HepG2 (cell line): ENCODE data around the gene DPF1. TPM values are rescaled to one million over a fixed set of nuclear protein-coding genes. Genes with fewer than 3 reads are reported as not detected.

Experiments
- ATAC-seq: fragments of 200-7000 bp; cut with Tn5 transposase; 3 replicates; pipeline ENCODE4 v1.9.1; 2020; ENCODE audit warnings: mild to moderate bottlenecking, moderate library complexity
- BruUV-seq: library from RNA; stranded (reverse); fragments of 400-500 nt; replicated peaks from 2 replicates; lab custom pipeline; 2021; lab: Mats Ljungman, UMichigan
- CTCF ChIA-PET: fragments of 300-600 bp; formaldehyde crosslinking; extraction: SDS; loops from one replicate; lab custom pipeline; 2021; ENCODE audit warnings: low total read pairs, inconsistent platforms, low intra/inter-chr PET ratio; lab: Yijun Ruan, JAX
- POLR2A ChIA-PET: fragments of 350-600 bp; sonication (Branson Sonifier 250); formaldehyde crosslinking; loops from one replicate; lab custom pipeline; 2020; ENCODE audit warnings: antibody characterized with exemption, inconsistent platforms; lab: Yijun Ruan, JAX
- DNase-seq: peaks from one replicate; pipeline ENCODE4 v3.0.0-alpha.2; 2015; ENCODE audit warnings: low spot score
- FAIRE-seq: peaks from 3 replicates; lab custom pipeline; 2011; peaks lifted over from hg19 to GRCh38; lab: Jason Lieb, UNC
- H2AFZ ChIP-seq: one replicate; pipeline ENCODE4 v1.6.1; 2011; ENCODE audit warnings: low read length, inconsistent platforms
- H3K27ac ChIP-seq: fragments of 300-600 bp; 3 replicates; pipeline ENCODE4 v1.8.0; 2011; ENCODE audit warnings: mixed run types, mild to moderate bottlenecking, mixed read lengths, low read length, inconsistent platforms; ENCODE audit not compliant: insufficient read depth; ENCODE audit errors: extremely low read length
- H3K27me3 ChIP-seq, 2 experiments: fragments of 200-600 bp in 1 of 2; 2 replicates in 1 of 2; 3 replicates in 1 of 2; pipeline versions ENCODE4 v1.6.0 to v1.8.0; 2011; ENCODE audit warnings: low read length in 2 of 2, mild to moderate bottlenecking in 2 of 2, moderate library complexity in 2 of 2, inconsistent platforms in 1 of 2; ENCODE audit not compliant: insufficient read depth in 2 of 2, control insufficient read depth in 1 of 2
- H3K36me3 ChIP-seq, 2 experiments: fragments of 200-600 bp in 1 of 2; replicated peaks in 1 of 2; 2 replicates in 1 of 2; 3 replicates in 1 of 2; pipeline versions ENCODE4 v1.5.1 to v1.8.0; 2011; ENCODE audit warnings: low read length in 2 of 2, inconsistent platforms in 1 of 2; ENCODE audit not compliant: insufficient read depth in 2 of 2, control insufficient read depth in 1 of 2
- H3K4me1 ChIP-seq: 2 replicates; pipeline ENCODE4 v1.5.1; 2012; ENCODE audit warnings: low read length, inconsistent platforms; ENCODE audit not compliant: insufficient read depth
- H3K4me2 ChIP-seq: 2 replicates; pipeline ENCODE4 v1.6.0; 2011; ENCODE audit warnings: low read depth, low read length, inconsistent platforms
- H3K4me3 ChIP-seq, 3 experiments: fragments of 200-600 bp in 1 of 3; sonication (generic), shearing (Covaris generic) in 1 of 3; replicated peaks in 1 of 3; 2 replicates each; pipeline ENCODE4 v1.5.1; 2011 to 2016; ENCODE audit warnings: low read length in 3 of 3, inconsistent platforms in 2 of 3, low read depth in 2 of 3, mild to moderate bottlenecking in 2 of 3, control low read depth in 1 of 3, mixed read lengths in 1 of 3; ENCODE audit not compliant: insufficient read depth in 1 of 3
- H3K79me2 ChIP-seq: one replicate; pipeline ENCODE4 v1.6.1; 2011; ENCODE audit warnings: low read length, inconsistent platforms; ENCODE audit not compliant: insufficient read depth
- H3K9ac ChIP-seq: 2 replicates; pipeline ENCODE4 v1.6.0; 2011; ENCODE audit warnings: mild to moderate bottlenecking, low read depth, low read length, inconsistent platforms; ENCODE audit not compliant: insufficient read depth
- H3K9me3 ChIP-seq: 2 replicates; pipeline ENCODE4 v1.5.1; 2012; ENCODE audit warnings: mild to moderate bottlenecking, low read length
- H4K20me1 ChIP-seq: 2 replicates; pipeline ENCODE4 v1.6.0; 2011; ENCODE audit warnings: inconsistent platforms, mild to moderate bottlenecking, low read length, moderate library complexity; ENCODE audit not compliant: insufficient read depth
- LRRFIP1 ChIP-seq: sonication (generic); formaldehyde crosslinking; conservative IDR thresholded peaks from 2 replicates; pipeline ENCODE4 v1.4.0; 2020; ENCODE audit warnings: missing genetic modification reagents
- PRPF4 ChIP-seq: fragments of 200-400 bp; formaldehyde crosslinking; IDR thresholded peaks from 2 replicates; pipeline ENCODE4 v1.6.1; 2016; ENCODE audit warnings: low read length, low read depth; ENCODE audit not compliant: poor library complexity, severe bottlenecking
- SIX4 ChIP-seq: sonication (generic); formaldehyde crosslinking; IDR thresholded peaks from 2 replicates; pipeline ENCODE4 v1.4.0; 2020; ENCODE audit warnings: missing genetic modification reagents
- STAG1 ChIP-seq: sonication (generic); formaldehyde crosslinking; IDR thresholded peaks from 2 replicates; pipeline ENCODE4 v1.4.0; 2020; ENCODE audit warnings: missing genetic modification reagents
- U2AF1 ChIP-seq: fragments of 200-400 bp; formaldehyde crosslinking; optimal IDR thresholded peaks from 2 replicates; pipeline ENCODE3; 2017; ENCODE audit warnings: mild to moderate bottlenecking, low read depth, low read length
- ZNF670 ChIP-seq: sonication (generic); formaldehyde crosslinking; IDR thresholded peaks from 2 replicates; pipeline ENCODE4 v1.8.0; 2022; ENCODE audit warnings: mild to moderate bottlenecking, missing genetic modification reagents, borderline replicate concordance
- WGBS: methylation state at CpG from one replicate; pipeline ENCODE4 v1.1.6; 2017; ENCODE audit warnings: low lambda C conversion rate; 5-methylcytosine and 5-hydroxymethylcytosine counted together
- in situ Hi-C: cut with HindIII; loops from 2 replicates; pipeline ENCODE4 v1.10.0; 2017; ENCODE audit warnings: low pct_unique_long_range_greater_than_20kb; ENCODE audit not compliant: extremely low pct_ligation_motif_present
- intact Hi-C: fragments of 100-400 bp; cut with micrococcal nuclease; formaldehyde crosslinking; loops from one replicate; pipeline ENCODE4 v1.10.0; 2022; ENCODE audit not compliant: unreplicated experiment
- polyA plus RNA-seq, 8 experiments: library from polyadenylated mRNA; depleted of rRNA in 3 of 8; stranded (reverse) in 7 of 8; unstranded in 1 of 8; fragments of >200 nt; fragmentation: Illumina TruSeq in 4 of 8; extraction: Trizol in 4 of 8; gene quantifications; 2 replicates each; pipeline versions ENCODE4 v1.2.1 to v1.2.3, GENCODE V29; 2011 to 2016; ENCODE audit warnings: low read depth in 4 of 8, missing spikeins in 1 of 8, mixed read lengths in 1 of 8; ENCODE audit not compliant: insufficient read depth in 1 of 8
- total RNA-seq, 5 experiments: library from RNA; depleted of rRNA; stranded (reverse); fragments of >200 nt; fragmentation: Illumina TruSeq; extraction: Trizol; gene quantifications; 2 replicates each; pipeline ENCODE4 v1.2.3, GENCODE V29; 2016; ENCODE audit warnings: low read depth in 1 of 5

DPF1 gene
- total and polyA plus RNA-seq, 2 of the 13 experiments (the other 11 are each of a cell fraction or from before 2014, with no cell fraction given), result 1.0 to 3.2 TPM

- H3K9ac ChIP-seq, result no peak overlapping the region
- DNase-seq, result no peak
- 97% methylated on average over 5 of the region's 6 CpGs for WGBS
Measured at GRCh38 chr19:38221421-38221820, 2.6 kb downstream of the DPF1 start.

More at GRCh38 chr19:38221421-38221820, 2.6 kb downstream of the DPF1 start:
- no peak overlapping the region for H3K4me2 ChIP-seq
- ChIA-PET CTCF (no interaction called here), POLR2A (no interaction called here)
- no peaks in the 10 kb centered on the region for H3K79me2 ChIP-seq
- H3K36me3 ChIP-seq, result no peaks in the 10 kb centered on the region
- H2AFZ ChIP-seq, result no peak overlapping the region
- ATAC-seq, result no peak
- no peaks in the 10 kb centered on the region for H4K20me1 ChIP-seq
- H3K4me3 ChIP-seq, result no peak overlapping the region
- H3K27ac ChIP-seq, result no peak overlapping the region
- in situ Hi-C loops, result no loop called here
- no peak for FAIRE-seq
- H3K4me1 ChIP-seq, result peaks cover 9% of the 10 kb centered on the region
- intact Hi-C loops, result no loop called here
- no peaks in the 10 kb centered on the region for H3K9me3 ChIP-seq
- no TSS peak for BruUV-seq
- H3K27me3 ChIP-seq, result peaks cover under 1% of the 10 kb centered on the region in 2 experiments; a peak in 2 of 5 replicates
- no peak for TF ChIP-seq U2AF1
- TF ChIP-seq STAG1 (CRISPR knock-in tag), result no peak
- no peak for TF ChIP-seq LRRFIP1 (CRISPR knock-in tag)
- TF ChIP-seq ZNF670 (CRISPR knock-in tag), result no peak
- no peak for TF ChIP-seq PRPF4
- no peak for TF ChIP-seq SIX4 (CRISPR knock-in tag)
